ENCODE results near the gene LRRC37B. TPM values are rescaled to one million over a fixed set of nuclear protein-coding genes. Genes with fewer than 3 reads are reported as not detected.
"Not testable (repeated sequence)": the region's sequence is repeated elsewhere in the genome, so short reads cannot be mapped to it uniquely, and the experiment has no call there.

Gene LRRC37B
- total RNA-seq = 12.9 and 14.2 TPM in 2 replicates

- DNase-seq (ENCODE audit: low read depth) = peak; percentile 77
- peak within 1 kb of the TSS; percentile 97 for H3K4me3 ChIP-seq (ENCODE audit: low read depth, low read length)
- TF ChIP-seq CTCF (IDR thresholded peaks at IDR 0.05; ENCODE audit: insufficient read depth, low read depth, low read length) = peak; percentile 85
Measured at GRCh38 chr17:32006957-32007462, at the start of gene LRRC37B. LRRC37B (plus strand) TSS chr17:32007383; CDS start chr17:32021393, 14,010 bp downstream.

GRCh38 chr17:31964131-31964530, 43.1 kb upstream of the LRRC37B start:
- H3K4me3 ChIP-seq (ENCODE audit: low read depth, low read length); DNase-seq (ENCODE audit: low read depth): not testable (repeated sequence)

- TF ChIP-seq CTCF (IDR thresholded peaks at IDR 0.05; ENCODE audit: insufficient read depth, low read depth, low read length) = no peak
- DNase-seq (ENCODE audit: low read depth) = no peak
- no peak overlapping the region for H3K4me3 ChIP-seq (ENCODE audit: low read depth, low read length)
Measured at GRCh38 chr17:31967648-31968047, 39.5 kb upstream of the LRRC37B start.

GRCh38 chr17:31970416-31970815, 36.8 kb upstream of the LRRC37B start:
- not testable (repeated sequence) for H3K4me3 ChIP-seq (ENCODE audit: low read depth, low read length); DNase-seq (ENCODE audit: low read depth)

GRCh38 chr17:31974269-31975071, 32.7 kb upstream of the LRRC37B start:
- DNase-seq (ENCODE audit: low read depth) = peak; percentile 3

GRCh38 chr17:31975391-31975790, 31.8 kb upstream of the LRRC37B start:
- not testable (repeated sequence) for H3K4me3 ChIP-seq (ENCODE audit: low read depth, low read length); DNase-seq (ENCODE audit: low read depth)

More at GRCh38 chr17:31974269-31975071, 32.7 kb upstream of the LRRC37B start:
- not testable (repeated sequence) for H3K4me3 ChIP-seq (ENCODE audit: low read depth, low read length)

GRCh38 chr17:31991821-31992220, 15.4 kb upstream of the LRRC37B start:
- DNase-seq (ENCODE audit: low read depth); H3K4me3 ChIP-seq (ENCODE audit: low read depth, low read length): not testable (repeated sequence)

GRCh38 chr17:31997005-31997404, 10.2 kb upstream of the LRRC37B start:
- no peak for TF ChIP-seq CTCF (IDR thresholded peaks at IDR 0.05; ENCODE audit: insufficient read depth, low read depth, low read length)
- no peak overlapping the region for H3K4me3 ChIP-seq (ENCODE audit: low read depth, low read length)
- DNase-seq (ENCODE audit: low read depth) = no peak

- H3K4me3 ChIP-seq (ENCODE audit: low read depth, low read length) = peak overlapping the region; percentile 97
- no peak for TF ChIP-seq CTCF (IDR thresholded peaks at IDR 0.05; ENCODE audit: insufficient read depth, low read depth, low read length)
- DNase-seq (ENCODE audit: low read depth) = peak; percentile 18
Measured at GRCh38 chr17:32007463-32008298, 498 bp downstream of the LRRC37B start.
